ENCODE measurements around the gene HELZ. TPM values are rescaled to one million over a fixed set of nuclear protein-coding genes. Genes with fewer than 3 reads are reported as not detected.
"Not testable (repeated sequence)": the region's sequence is repeated elsewhere in the genome, so short reads cannot be mapped to it uniquely, and the experiment has no call there.

The HELZ gene
- total RNA-seq, 1 donor from 2014 or later, result 53.4 TPM

DNA sequence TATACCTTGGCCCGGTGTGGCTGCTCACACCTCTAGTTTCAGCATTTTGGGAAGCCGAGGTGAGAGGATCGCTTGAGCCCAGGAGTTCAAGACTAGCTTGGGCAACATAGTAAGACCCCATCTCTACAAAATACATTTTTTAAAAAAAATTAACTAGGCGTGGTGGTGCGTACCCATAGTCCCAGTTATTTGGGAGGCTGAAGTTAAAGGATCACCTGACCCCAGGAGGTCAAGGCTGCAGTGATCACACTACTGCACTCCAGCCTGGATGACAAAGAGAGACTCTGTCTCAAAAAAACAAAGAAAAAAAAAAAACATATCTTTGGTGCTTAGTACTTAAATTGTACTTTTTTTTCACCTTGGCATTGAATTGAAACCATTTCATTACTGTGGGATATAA lies 101.7 kb downstream of the HELZ start:
- DNase-seq (ENCODE audit: low read depth) (no peak), FAIRE-seq (no peak)
- Mint-ChIP-seq H3K4me1 (ENCODE audit: low read depth, unreplicated experiment) (peaks cover 19% of the 10 kb centered on the region), H3K4me3 (ENCODE audit: unreplicated experiment) (no peak overlapping the region), H3K9me3 (ENCODE audit: unreplicated experiment) (no peaks in the 10 kb centered on the region), H3K36me3 (ENCODE audit: low read depth, unreplicated experiment) (peaks cover 5% of the 10 kb centered on the region), H3K27me3 (ENCODE audit: low read depth, unreplicated experiment) (no peaks in the 10 kb centered on the region), H3K27ac (ENCODE audit: unreplicated experiment) (no peak overlapping the region)
- Histone ChIP-seq H3K79me2 (ENCODE audit: insufficient read depth, low read length) (peaks cover 2% of the 10 kb centered on the region), H2AFZ (ENCODE audit: low read depth, low read length) (no peak overlapping the region), H3K9ac (ENCODE audit: low read length) (no peak overlapping the region), H3K4me2 (ENCODE audit: low read length) (no peak overlapping the region), H3K4me1 (ENCODE audit: insufficient read depth, low read length) (peaks cover 11% of the 10 kb centered on the region), H3K27ac (ENCODE audit: low read depth, low read length) (no peak overlapping the region), H3K4me3 (ENCODE audit: insufficient read depth, low read depth, low read length) (no peak overlapping the region), H4K20me1 (ENCODE audit: insufficient read depth, low read length) (peaks cover 6% of the 10 kb centered on the region), H3K9me3 (ENCODE audit: insufficient read depth, low read depth, low read length) (no peaks in the 10 kb centered on the region), H3K27me3 (ENCODE audit: insufficient read depth, low read length) (no peaks in the 10 kb centered on the region), H3K36me3 (ENCODE audit: insufficient read depth, low read length) (peaks cover 19% of the 10 kb centered on the region)
- TF ChIP-seq, protein P1, sequence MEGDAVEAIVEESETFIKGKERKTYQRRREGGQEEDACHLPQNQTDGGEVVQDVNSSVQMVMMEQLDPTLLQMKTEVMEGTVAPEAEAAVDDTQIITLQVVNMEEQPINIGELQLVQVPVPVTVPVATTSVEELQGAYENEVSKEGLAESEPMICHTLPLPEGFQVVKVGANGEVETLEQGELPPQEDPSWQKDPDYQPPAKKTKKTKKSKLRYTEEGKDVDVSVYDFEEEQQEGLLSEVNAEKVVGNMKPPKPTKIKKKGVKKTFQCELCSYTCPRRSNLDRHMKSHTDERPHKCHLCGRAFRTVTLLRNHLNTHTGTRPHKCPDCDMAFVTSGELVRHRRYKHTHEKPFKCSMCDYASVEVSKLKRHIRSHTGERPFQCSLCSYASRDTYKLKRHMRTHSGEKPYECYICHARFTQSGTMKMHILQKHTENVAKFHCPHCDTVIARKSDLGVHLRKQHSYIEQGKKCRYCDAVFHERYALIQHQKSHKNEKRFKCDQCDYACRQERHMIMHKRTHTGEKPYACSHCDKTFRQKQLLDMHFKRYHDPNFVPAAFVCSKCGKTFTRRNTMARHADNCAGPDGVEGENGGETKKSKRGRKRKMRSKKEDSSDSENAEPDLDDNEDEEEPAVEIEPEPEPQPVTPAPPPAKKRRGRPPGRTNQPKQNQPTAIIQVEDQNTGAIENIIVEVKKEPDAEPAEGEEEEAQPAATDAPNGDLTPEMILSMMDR (IDR thresholded peaks at IDR 0.05; ENCODE audit: insufficient read depth, low read depth, low read length), result no peak
- no peak for TF ChIP-seq EZH2 (IDR thresholded peaks at IDR 0.05; ENCODE audit: insufficient read depth, low read length)

DNA sequence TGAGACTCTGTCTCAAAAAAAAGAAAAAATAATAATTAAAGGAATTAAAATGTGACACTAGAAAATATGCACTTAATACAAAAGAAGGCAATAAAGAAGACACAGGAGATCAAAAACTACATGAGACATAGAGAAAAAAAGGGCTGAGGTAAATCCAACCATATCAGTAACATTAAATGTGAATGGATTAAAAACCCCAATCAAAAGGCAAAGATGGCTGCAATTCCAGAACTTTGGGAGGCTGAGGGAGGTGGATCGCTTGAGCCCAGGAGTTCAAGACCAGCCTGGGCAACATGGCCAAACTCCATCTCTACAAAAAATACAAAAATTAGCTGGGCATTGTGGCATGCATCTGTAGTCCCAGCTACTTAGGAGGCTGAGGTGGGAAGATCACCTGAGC lies 103.0 kb downstream of the HELZ start:
- not testable (repeated sequence) for DNase-seq (ENCODE audit: low read depth); H3K9ac ChIP-seq (ENCODE audit: low read length); H3K79me2 ChIP-seq (ENCODE audit: insufficient read depth, low read length); H3K4me3 Mint-ChIP-seq (ENCODE audit: unreplicated experiment); H3K4me3 ChIP-seq (ENCODE audit: insufficient read depth, low read depth, low read length); H3K27me3 Mint-ChIP-seq (ENCODE audit: low read depth, unreplicated experiment); H3K36me3 Mint-ChIP-seq (ENCODE audit: low read depth, unreplicated experiment); H3K9me3 ChIP-seq (ENCODE audit: insufficient read depth, low read depth, low read length); H3K27ac Mint-ChIP-seq (ENCODE audit: unreplicated experiment); H3K27ac ChIP-seq (ENCODE audit: low read depth, low read length); H2AFZ ChIP-seq (ENCODE audit: low read depth, low read length); H3K27me3 ChIP-seq (ENCODE audit: insufficient read depth, low read length); H3K4me2 ChIP-seq (ENCODE audit: low read length); FAIRE-seq; H3K9me3 Mint-ChIP-seq (ENCODE audit: unreplicated experiment); H4K20me1 ChIP-seq (ENCODE audit: insufficient read depth, low read length)
- H3K4me1 Mint-ChIP-seq (ENCODE audit: low read depth, unreplicated experiment), result peaks cover 26% of the 10 kb centered on the region
- H3K36me3 ChIP-seq (ENCODE audit: insufficient read depth, low read length), result peaks cover 19% of the 10 kb centered on the region
- H3K4me1 ChIP-seq (ENCODE audit: insufficient read depth, low read length), result peaks cover 11% of the 10 kb centered on the region

DNA sequence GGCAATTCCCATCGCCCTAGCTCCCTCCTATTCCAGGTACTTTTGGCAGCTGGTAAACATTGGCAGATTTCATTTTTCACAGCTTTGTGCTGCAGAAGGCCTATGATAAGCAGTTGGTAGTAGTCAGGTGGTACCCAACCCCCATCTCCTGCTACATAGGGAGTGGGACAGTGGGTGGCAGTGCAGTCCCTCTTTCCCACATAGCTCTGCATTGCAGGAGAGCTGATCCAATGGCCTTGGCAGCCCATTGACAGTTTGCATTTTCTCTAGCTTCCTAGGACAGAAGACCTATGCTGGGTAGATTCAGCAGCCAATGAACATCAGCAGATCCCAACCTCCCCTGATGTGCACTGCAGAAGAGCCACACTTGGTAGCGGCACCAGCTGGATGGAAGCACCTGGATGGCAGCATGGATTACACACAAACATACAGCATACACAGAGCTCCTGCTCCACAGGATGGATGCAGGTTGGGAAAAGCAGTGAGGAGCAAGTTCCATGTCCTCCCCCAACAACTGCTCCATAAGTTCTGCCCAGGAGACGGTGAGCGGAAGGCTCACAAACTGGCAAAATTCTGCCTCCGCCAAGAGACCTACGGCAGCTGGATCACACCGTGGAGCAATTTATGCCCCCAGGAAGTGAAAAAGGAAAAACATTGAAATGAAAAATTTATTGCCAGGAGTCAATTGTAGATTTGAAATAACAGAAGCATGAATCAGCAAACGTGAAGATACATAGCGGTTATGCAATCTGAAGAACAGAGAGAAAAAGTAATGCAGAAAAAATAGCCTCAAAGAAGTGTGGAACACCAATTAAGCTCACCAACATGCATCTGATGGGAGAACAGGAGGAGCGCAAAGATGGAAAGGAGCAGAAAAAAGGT lies 105.0 kb downstream of the HELZ start:
- peak overlapping the region; percentile 31 for H3K27ac ChIP-seq (ENCODE audit: low read depth, low read length)
- peaks cover 6% of the 10 kb centered on the region for H3K79me2 ChIP-seq (ENCODE audit: insufficient read depth, low read length)

More for the DNA sequence above, 105.0 kb downstream of the HELZ start:
- H3K27me3 ChIP-seq (ENCODE audit: insufficient read depth, low read length), result no peaks in the 10 kb centered on the region
- no peaks in the 10 kb centered on the region for H3K27me3 Mint-ChIP-seq (ENCODE audit: low read depth, unreplicated experiment)
- no peaks in the 10 kb centered on the region for H3K9me3 ChIP-seq (ENCODE audit: insufficient read depth, low read depth, low read length)
- no peak overlapping the region for H3K27ac Mint-ChIP-seq (ENCODE audit: unreplicated experiment)
- no peaks in the 10 kb centered on the region for H3K9me3 Mint-ChIP-seq (ENCODE audit: unreplicated experiment)
- no peak overlapping the region for H3K4me3 Mint-ChIP-seq (ENCODE audit: unreplicated experiment)
- H2AFZ ChIP-seq (ENCODE audit: low read depth, low read length), result no peak overlapping the region
- peaks cover 12% of the 10 kb centered on the region for H3K36me3 ChIP-seq (ENCODE audit: insufficient read depth, low read length)
- FAIRE-seq (no peak), DNase-seq (ENCODE audit: low read depth) (peak; percentile 57)
- peaks cover 6% of the 10 kb centered on the region for H4K20me1 ChIP-seq (ENCODE audit: insufficient read depth, low read length)
- H3K4me2 ChIP-seq (ENCODE audit: low read length), result peak overlapping the region; percentile 42
- peaks cover 7% of the 10 kb centered on the region for H3K36me3 Mint-ChIP-seq (ENCODE audit: low read depth, unreplicated experiment)
- peaks cover 35% of the 10 kb centered on the region for H3K4me1 Mint-ChIP-seq (ENCODE audit: low read depth, unreplicated experiment)
- TF ChIP-seq, protein P1 (IDR thresholded peaks at IDR 0.05; ENCODE audit: insufficient read depth, low read depth, low read length), result no peak
- TF ChIP-seq EZH2 (IDR thresholded peaks at IDR 0.05; ENCODE audit: insufficient read depth, low read length), result no peak
- peak overlapping the region; percentile 3 for H3K9ac ChIP-seq (ENCODE audit: low read length)
- peak overlapping the region; percentile 20 for H3K4me3 ChIP-seq (ENCODE audit: insufficient read depth, low read depth, low read length)
- H3K4me1 ChIP-seq (ENCODE audit: insufficient read depth, low read length), result peaks cover 11% of the 10 kb centered on the region
